ENCODE data around the gene FADS1. TPM values are rescaled to one million over a fixed set of nuclear protein-coding genes. Genes with fewer than 3 reads are reported as not detected.

FADS1 gene
- total RNA-seq, 2 experiments from 2014 or later, result 84.1 to 92.8 TPM

- ChIA-PET CTCF (interaction anchor here (1.0 to 3.3 kb wide), 2 partner anchors 33 to 35 kb away, joined by 3 to 34 read pairs; no protein-coding TSS in a partner anchor), POLR2A (interaction anchor here (0.7 kb wide), 1 partner anchor 18 kb away, joined by 10 read pairs; no protein-coding TSS in a partner anchor)
- DNase-seq (no peak), ATAC-seq (no peak)
- Mint-ChIP-seq H3K9me3 (ENCODE audit: insufficient read depth) (no peaks in the 10 kb centered on the region), H3K4me3 (peak overlapping the region; percentile 77), H3K36me3 (ENCODE audit: low read depth) (peaks cover 77% of the 10 kb centered on the region), H3K4me1 (ENCODE audit: low read depth) (peaks cover 64% of the 10 kb centered on the region), H3K27ac (peak overlapping the region; percentile 95), H3K27me3 (ENCODE audit: low read depth) (no peaks in the 10 kb centered on the region)
Observed at GRCh38 chr11:61832754-61833153, 16.0 kb upstream of the FADS1 start.

- Mint-ChIP-seq H3K9me3 (ENCODE audit: insufficient read depth) (no peaks in the 10 kb centered on the region), H3K4me3 (peak overlapping the region; percentile 89), H3K27ac (peak overlapping the region; percentile 95), H3K27me3 (ENCODE audit: low read depth) (no peaks in the 10 kb centered on the region), H3K4me1 (ENCODE audit: low read depth) (peaks cover 64% of the 10 kb centered on the region), H3K36me3 (ENCODE audit: low read depth) (peaks cover 73% of the 10 kb centered on the region)
- no peak for DNase-seq
- ChIA-PET POLR2A (interaction anchor here (1.9 kb wide), 1 partner anchor 17 kb away, joined by 9 read pairs; no protein-coding TSS in a partner anchor), CTCF (interaction anchor here (1.0 to 4.9 kb wide), 5 partner anchors 14 to 276 kb away, joined by 3 to 53 read pairs (median 10); partner anchors contain the start of gene FADS1)
- ATAC-seq, result no peak
Observed at GRCh38 chr11:61832207-61832606, 15.4 kb upstream of the FADS1 start.

GRCh38 chr11:61830237-61831105, 13.7 kb upstream of the FADS1 start:
- H3K4me3 Mint-ChIP-seq, result peak overlapping the region; percentile 89
- peak overlapping the region; percentile 95 for H3K27ac Mint-ChIP-seq
- no peaks in the 10 kb centered on the region for H3K27me3 Mint-ChIP-seq (ENCODE audit: low read depth)
- peaks cover 69% of the 10 kb centered on the region for H3K4me1 Mint-ChIP-seq (ENCODE audit: low read depth)
- ChIA-PET POLR2A (interaction anchor here (0.7 to 4.8 kb wide), 4 partner anchors 15 to 293 kb away, joined by 3 to 48 read pairs (median 24); partner anchors contain the start of genes FEN1, INCENP and TMEM258), CTCF (interaction anchor here (0.9 to 4.9 kb wide), 11 partner anchors 13 to 278 kb away, joined by 3 to 53 read pairs (median 6); partner anchors contain the start of gene FADS1)
- ATAC-seq (no peak), DNase-seq (no peak)
- no peaks in the 10 kb centered on the region for H3K9me3 Mint-ChIP-seq (ENCODE audit: insufficient read depth)
- H3K36me3 Mint-ChIP-seq (ENCODE audit: low read depth), result peaks cover 70% of the 10 kb centered on the region

- no peak for ATAC-seq
Observed at GRCh38 chr11:61829806-61830205, 13.0 kb upstream of the FADS1 start.

GRCh38 chr11:61828629-61829407, 12.0 kb upstream of the FADS1 start:
- POLR2A ChIA-PET, result interaction anchor here (1.0 to 4.8 kb wide), 8 partner anchors 11 to 273 kb away, joined by 3 to 48 read pairs (median 10); partner anchors contain the start of genes FADS1, FEN1 and TMEM258
- H3K4me3 Mint-ChIP-seq, result peak overlapping the region; percentile 89
- CTCF ChIA-PET, result interaction anchor here (0.6 to 4.9 kb wide), 15 partner anchors 8 to 752 kb away, joined by 3 to 53 read pairs (median 3); partner anchors contain the start of genes FADS1 and FEN1
- peak overlapping the region; percentile 93 for H3K27ac Mint-ChIP-seq
- peaks cover 2% of the 10 kb centered on the region for H3K27me3 Mint-ChIP-seq (ENCODE audit: low read depth)
- peaks cover 57% of the 10 kb centered on the region for H3K4me1 Mint-ChIP-seq (ENCODE audit: low read depth)
- ATAC-seq (peak; percentile 50), DNase-seq (peak; percentile 67)
- H3K9me3 Mint-ChIP-seq (ENCODE audit: insufficient read depth), result no peaks in the 10 kb centered on the region
- peaks cover 63% of the 10 kb centered on the region for H3K36me3 Mint-ChIP-seq (ENCODE audit: low read depth)

More at GRCh38 chr11:61829806-61830205, 13.0 kb upstream of the FADS1 start:
- Mint-ChIP-seq H3K9me3 (ENCODE audit: insufficient read depth) (no peaks in the 10 kb centered on the region), H3K27ac (peak overlapping the region; percentile 93), H3K36me3 (ENCODE audit: low read depth) (peaks cover 68% of the 10 kb centered on the region), H3K4me3 (peak overlapping the region; percentile 89), H3K4me1 (ENCODE audit: low read depth) (peaks cover 64% of the 10 kb centered on the region), H3K27me3 (ENCODE audit: low read depth) (no peaks in the 10 kb centered on the region)
- POLR2A ChIA-PET, result interaction anchor here (3.7 to 4.8 kb wide), 2 partner anchors 15 to 37 kb away, joined by 39 to 48 read pairs; partner anchors contain the start of genes FEN1 and TMEM258
- DNase-seq, result no peak
- CTCF ChIA-PET, result interaction anchor here (1.2 to 4.9 kb wide), 8 partner anchors 12 to 751 kb away, joined by 3 to 53 read pairs (median 7); partner anchors contain the start of gene FADS1

GRCh38 chr11:61828379-61828628, 11.5 kb upstream of the FADS1 start:
- peak overlapping the region; percentile 89 for H3K4me3 Mint-ChIP-seq
- no peak for ATAC-seq
- POLR2A ChIA-PET, result interaction anchor here (1.0 to 4.8 kb wide), 9 partner anchors 11 to 273 kb away, joined by 3 to 48 read pairs (median 6); partner anchors contain the start of genes FADS1, FEN1 and TMEM258
- peaks cover 52% of the 10 kb centered on the region for H3K4me1 Mint-ChIP-seq (ENCODE audit: low read depth)
- CTCF ChIA-PET, result interaction anchor here (1.0 to 4.9 kb wide), 8 partner anchors 9 to 42 kb away, joined by 3 to 53 read pairs (median 4); partner anchors contain the start of genes FADS1 and FEN1
- H3K9me3 Mint-ChIP-seq (ENCODE audit: insufficient read depth), result no peaks in the 10 kb centered on the region
- H3K27ac Mint-ChIP-seq, result peak overlapping the region; percentile 93
- DNase-seq, result no peak
- H3K27me3 Mint-ChIP-seq (ENCODE audit: low read depth), result peaks cover 2% of the 10 kb centered on the region
- H3K36me3 Mint-ChIP-seq (ENCODE audit: low read depth), result peaks cover 58% of the 10 kb centered on the region

- H3K36me3 Mint-ChIP-seq (ENCODE audit: low read depth), result peaks cover 57% of the 10 kb centered on the region
- H3K9me3 Mint-ChIP-seq (ENCODE audit: insufficient read depth), result no peaks in the 10 kb centered on the region
- H3K27ac Mint-ChIP-seq, result peak within 1 kb of the TSS; percentile 93
- H3K4me3 Mint-ChIP-seq, result peak within 1 kb of the TSS; percentile 89
- ChIA-PET CTCF (interaction anchor here (1.0 to 4.9 kb wide), 8 partner anchors 10 to 42 kb away, joined by 3 to 53 read pairs (median 3); partner anchors contain the start of genes FADS1 and FEN1), POLR2A (interaction anchor here (1.0 to 4.8 kb wide), 8 partner anchors 10 to 274 kb away, joined by 3 to 48 read pairs (median 10); partner anchors contain the start of genes FADS1, FEN1 and TMEM258)
- DNase-seq (peak; percentile 96), ATAC-seq (peak; percentile 86)
- H3K27me3 Mint-ChIP-seq (ENCODE audit: low read depth), result peaks cover 2% of the 10 kb centered on the region
- H3K4me1 Mint-ChIP-seq (ENCODE audit: low read depth), result peaks cover 46% of the 10 kb centered on the region
Observed at GRCh38 chr11:61827571-61828378, 11.0 kb upstream of the FADS1 start, which contains the start of gene FADS2. Gene FADS2, plus strand, starts transcription at chr11:61828300. Its CDS starts 91 bp downstream, at chr11:61828391.

- DNase-seq, result no peak
- Mint-ChIP-seq H3K4me3 (peak overlapping the region; percentile 89), H3K27me3 (ENCODE audit: low read depth) (peaks cover 2% of the 10 kb centered on the region), H3K4me1 (ENCODE audit: low read depth) (peaks cover 39% of the 10 kb centered on the region), H3K36me3 (ENCODE audit: low read depth) (peaks cover 52% of the 10 kb centered on the region), H3K9me3 (ENCODE audit: insufficient read depth) (no peaks in the 10 kb centered on the region), H3K27ac (peak overlapping the region; percentile 93)
- POLR2A ChIA-PET, result interaction anchor here (0.8 to 4.8 kb wide), 5 partner anchors 9 to 35 kb away, joined by 4 to 48 read pairs (median 33); partner anchors contain the start of genes FADS1, FEN1 and TMEM258
- CTCF ChIA-PET, result interaction anchor here (0.9 to 1.0 kb wide), 2 partner anchors 12 to 29 kb away, joined by 3 to 4 read pairs; no protein-coding TSS in a partner anchor
- no peak for ATAC-seq
Observed at GRCh38 chr11:61826930-61827570, 10.2 kb upstream of the FADS1 start.

- peaks cover 9% of the 10 kb centered on the region for H3K4me1 Mint-ChIP-seq (ENCODE audit: low read depth)
- POLR2A ChIA-PET, result interaction anchor here (0.6 to 1.7 kb wide), 3 partner anchors 14 to 845 kb away, joined by 3 to 5 read pairs (median 3); partner anchors contain the start of genes C11orf98, CSKMT, FEN1 and TMEM258
- H3K27ac Mint-ChIP-seq, result no peak overlapping the region
- ATAC-seq (no peak), DNase-seq (no peak)
- H3K36me3 Mint-ChIP-seq (ENCODE audit: low read depth), result peaks cover 16% of the 10 kb centered on the region
- no peaks in the 10 kb centered on the region for H3K9me3 Mint-ChIP-seq (ENCODE audit: insufficient read depth)
- CTCF ChIA-PET, result interaction anchor here (1.3 to 7.4 kb wide), 4 partner anchors 10 to 288 kb away, joined by 4 to 53 read pairs (median 16); partner anchors contain the start of gene FADS2
- H3K27me3 Mint-ChIP-seq (ENCODE audit: low read depth), result peaks cover 2% of the 10 kb centered on the region
- no peak overlapping the region for H3K4me3 Mint-ChIP-seq
Observed at GRCh38 chr11:61820174-61820573, 3.4 kb upstream of the FADS1 start.
